IPS-15b (cell line): ENCODE results near the gene FRMD4A.

Experiments
- H3K27me3 ChIP-seq: one replicate; pipeline ENCODE4 v1.6.1; 2013; ENCODE audit warnings: low read length; ENCODE audit not compliant: control insufficient read depth, insufficient read depth
- H3K36me3 ChIP-seq: one replicate; pipeline ENCODE4 v1.6.1; 2013; ENCODE audit warnings: low read length; ENCODE audit not compliant: control insufficient read depth, insufficient read depth
- H3K4me1 ChIP-seq: one replicate; pipeline ENCODE4 v1.6.1; 2013; ENCODE audit warnings: mild to moderate bottlenecking, low read length; ENCODE audit not compliant: control insufficient read depth, insufficient read depth
- H3K4me3 ChIP-seq: one replicate; pipeline ENCODE4 v1.5.1; 2013; ENCODE audit warnings: low read depth, low read length
- H3K9ac ChIP-seq: one replicate; pipeline ENCODE4 v1.6.1; 2013; ENCODE audit warnings: low read depth, mild to moderate bottlenecking, low read length
- H3K9me3 ChIP-seq: one replicate; pipeline ENCODE4 v1.6.1; 2013; ENCODE audit warnings: mild to moderate bottlenecking, low read length; ENCODE audit not compliant: control insufficient read depth, insufficient read depth

FRMD4A gene

DNA sequence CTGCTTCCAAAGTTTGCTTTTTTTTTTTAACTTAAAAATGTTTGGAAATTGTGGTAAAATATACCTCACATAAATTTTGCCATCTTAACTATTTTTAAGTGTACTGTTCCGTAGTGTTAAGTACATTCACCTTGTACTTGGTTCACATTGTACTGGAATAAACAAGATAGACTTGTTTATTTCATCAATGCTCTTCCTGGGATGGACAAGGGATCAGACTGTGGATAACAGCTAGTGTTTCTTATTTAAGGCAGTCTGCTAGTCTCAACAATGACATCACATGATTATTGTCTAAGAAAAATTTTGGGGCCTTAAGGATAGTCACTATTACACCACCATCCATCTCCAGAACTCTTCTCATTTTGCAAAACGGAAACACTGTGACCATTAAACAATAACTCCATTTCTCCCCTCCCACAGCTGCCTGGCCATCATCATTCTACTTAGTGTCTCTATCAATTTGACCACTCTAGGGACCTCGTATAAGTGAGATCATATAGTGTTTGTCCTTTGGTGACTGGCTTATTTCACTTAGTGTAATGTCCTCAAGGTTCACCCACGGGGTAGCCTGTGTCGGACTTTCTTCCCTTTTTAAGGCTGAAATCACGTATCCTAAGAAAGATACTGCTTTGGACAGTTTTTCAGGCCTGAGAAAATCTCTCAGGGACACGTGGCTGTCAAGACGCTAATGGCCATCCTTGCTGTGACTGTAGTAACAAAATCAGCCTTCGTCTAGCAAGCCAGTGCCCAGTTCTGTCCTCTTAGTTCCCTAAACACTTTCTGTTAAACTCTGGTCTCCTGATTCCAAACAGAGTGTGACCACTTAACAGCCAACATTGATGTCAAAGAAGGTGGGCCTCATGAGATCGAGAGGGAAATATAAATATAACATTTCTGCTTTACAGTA, 305.2 kb downstream of the FRMD4A start:
- Histone ChIP-seq H3K9me3 (no peaks in the 10 kb centered on the region), H3K27me3 (no peaks in the 10 kb centered on the region), H3K36me3 (no peaks in the 10 kb centered on the region), H3K4me3 (no peak overlapping the region), H3K4me1 (no peaks in the 10 kb centered on the region), H3K9ac (no peak overlapping the region)

DNA sequence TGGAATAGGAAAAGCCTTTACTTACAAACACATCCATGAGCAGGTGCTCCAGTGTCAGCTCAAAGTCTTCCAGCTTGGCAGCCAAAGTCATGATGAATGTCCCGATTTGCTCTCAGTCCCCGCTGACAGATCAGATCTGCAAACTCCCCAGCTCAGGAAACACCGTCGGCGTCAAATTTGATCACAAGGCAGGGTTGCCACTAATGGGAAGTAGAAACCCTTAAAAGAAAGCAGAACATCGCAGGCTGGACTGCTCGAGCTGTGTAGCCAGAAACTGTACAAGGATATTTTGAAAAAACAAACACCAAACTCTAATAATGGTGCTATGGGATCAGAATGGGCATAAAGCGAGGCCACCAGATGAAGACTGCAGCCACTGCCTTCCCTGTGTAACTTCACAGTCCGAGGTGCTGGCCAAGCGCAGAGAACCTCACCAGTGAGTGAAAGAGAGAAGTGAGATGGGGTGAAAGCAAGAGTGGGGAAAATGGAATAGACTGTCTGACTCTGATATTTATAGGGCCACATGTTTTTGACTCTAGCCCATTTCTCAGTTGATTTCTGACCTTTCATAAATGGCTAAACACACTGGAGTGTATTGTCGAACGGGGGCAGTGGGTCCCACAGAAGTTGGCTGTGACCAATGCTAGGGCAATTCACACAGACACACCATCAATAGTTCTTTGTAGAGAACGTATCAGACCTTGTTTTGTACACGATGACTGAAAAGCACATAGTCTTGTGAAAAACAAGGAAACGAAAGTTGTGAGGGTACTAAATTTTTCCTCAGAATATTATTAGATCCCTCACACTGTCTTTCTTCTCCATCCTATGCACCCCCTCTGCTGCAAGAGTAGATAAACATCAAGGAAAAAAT, 306.2 kb downstream of the FRMD4A start:
- Histone ChIP-seq H3K9ac (no peak overlapping the region), H3K27me3 (no peaks in the 10 kb centered on the region), H3K4me1 (no peaks in the 10 kb centered on the region), H3K36me3 (no peaks in the 10 kb centered on the region), H3K9me3 (no peaks in the 10 kb centered on the region), H3K4me3 (no peak overlapping the region)

DNA sequence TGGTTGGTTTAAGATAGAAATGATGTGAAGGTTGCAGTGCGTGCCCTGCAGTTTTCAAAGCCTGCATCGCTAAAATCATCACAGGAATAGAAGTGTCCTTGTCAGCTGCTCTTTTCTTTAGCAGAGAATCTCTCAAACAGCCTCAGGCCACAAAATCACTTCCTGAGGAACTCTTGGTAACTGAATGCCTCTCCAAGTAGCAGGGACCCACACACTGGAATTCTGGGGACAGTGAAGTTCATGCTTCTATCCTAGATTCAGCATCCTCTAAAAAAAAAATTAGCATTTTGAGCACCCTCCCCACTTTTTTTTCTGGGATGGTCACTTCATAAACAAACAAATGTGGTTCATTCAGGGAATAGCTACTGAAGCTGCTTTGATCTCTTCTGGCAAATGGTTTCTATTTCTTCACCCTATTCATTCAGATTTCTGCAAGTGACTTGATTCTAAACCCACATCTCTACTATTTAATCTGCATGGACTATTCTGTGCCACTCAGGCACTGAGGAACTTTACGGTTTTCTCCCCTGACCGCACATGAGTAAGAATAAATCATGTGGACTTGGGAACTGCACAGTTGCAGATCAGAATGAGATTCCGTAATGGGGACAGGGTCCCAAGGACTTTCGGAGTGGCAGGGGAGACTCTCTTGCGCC, 306.9 kb downstream of the FRMD4A start:
- H3K27me3 ChIP-seq, result no peaks in the 10 kb centered on the region
- H3K4me1 ChIP-seq, result no peaks in the 10 kb centered on the region
- H3K4me3 ChIP-seq, result no peak overlapping the region
- no peak overlapping the region for H3K9ac ChIP-seq
- no peaks in the 10 kb centered on the region for H3K9me3 ChIP-seq
- H3K36me3 ChIP-seq, result no peaks in the 10 kb centered on the region

DNA sequence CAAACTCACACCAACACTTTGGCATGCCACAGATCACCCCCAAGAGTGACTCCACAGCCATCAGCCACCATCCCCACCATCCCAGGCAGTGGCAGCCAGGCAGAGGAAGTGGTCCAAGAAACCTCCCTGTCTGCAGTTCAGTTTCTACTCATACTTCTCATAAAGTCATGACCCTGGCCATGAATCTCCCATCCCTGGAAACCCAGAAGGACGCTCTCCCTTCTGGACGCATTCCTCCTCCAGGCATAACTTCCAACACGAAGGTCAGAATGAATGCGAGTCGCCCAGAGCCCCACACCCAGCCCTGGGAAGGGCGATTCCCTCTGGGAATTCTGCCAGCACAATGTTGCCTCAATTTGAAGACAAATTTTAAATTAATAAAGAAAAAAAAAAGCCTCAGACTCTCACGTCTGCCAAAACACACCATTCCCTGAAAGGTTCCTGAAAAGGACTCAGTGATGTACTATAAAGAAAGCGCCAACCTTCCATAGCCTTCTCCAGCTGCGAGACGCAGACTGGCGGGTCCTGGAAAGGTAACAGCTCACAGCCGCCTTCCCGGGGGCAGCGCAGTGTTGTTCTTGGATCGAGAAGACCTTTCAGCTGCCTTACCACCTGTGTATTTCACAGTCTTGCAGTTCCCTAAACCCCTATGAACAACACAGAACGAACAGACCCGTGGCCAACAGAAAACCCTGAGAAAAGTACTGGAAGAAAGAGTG, 307.6 kb downstream of the FRMD4A start:
- Histone ChIP-seq H3K4me3 (no peak overlapping the region), H3K4me1 (no peaks in the 10 kb centered on the region), H3K9me3 (no peaks in the 10 kb centered on the region)

DNA sequence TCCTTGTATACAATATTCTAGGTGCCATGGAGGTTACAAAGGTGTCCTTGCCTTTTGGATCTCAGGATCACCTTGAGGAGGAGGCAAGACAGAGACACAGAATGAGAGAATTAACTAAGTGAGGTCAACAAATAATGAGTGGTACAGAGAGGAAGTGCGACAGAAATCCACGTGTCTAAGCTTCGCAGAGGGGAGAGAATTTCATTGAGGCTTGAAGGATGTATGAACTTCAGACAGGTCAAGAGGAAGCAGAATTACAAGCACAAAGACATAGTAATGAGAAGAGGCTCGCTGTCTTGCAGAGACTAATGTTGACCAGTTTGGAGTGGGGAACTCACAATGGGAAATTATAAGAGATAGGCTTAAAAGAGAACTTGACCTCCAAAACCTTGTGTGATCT, 308.7 kb downstream of the FRMD4A start:
- Histone ChIP-seq H3K36me3 (no peaks in the 10 kb centered on the region), H3K9ac (no peak overlapping the region), H3K4me1 (no peaks in the 10 kb centered on the region), H3K9me3 (no peaks in the 10 kb centered on the region), H3K4me3 (no peak overlapping the region), H3K27me3 (no peaks in the 10 kb centered on the region)

More for the DNA sequence above, 307.6 kb downstream of the FRMD4A start:
- Histone ChIP-seq H3K9ac (no peak overlapping the region), H3K27me3 (no peaks in the 10 kb centered on the region), H3K36me3 (no peaks in the 10 kb centered on the region)

DNA sequence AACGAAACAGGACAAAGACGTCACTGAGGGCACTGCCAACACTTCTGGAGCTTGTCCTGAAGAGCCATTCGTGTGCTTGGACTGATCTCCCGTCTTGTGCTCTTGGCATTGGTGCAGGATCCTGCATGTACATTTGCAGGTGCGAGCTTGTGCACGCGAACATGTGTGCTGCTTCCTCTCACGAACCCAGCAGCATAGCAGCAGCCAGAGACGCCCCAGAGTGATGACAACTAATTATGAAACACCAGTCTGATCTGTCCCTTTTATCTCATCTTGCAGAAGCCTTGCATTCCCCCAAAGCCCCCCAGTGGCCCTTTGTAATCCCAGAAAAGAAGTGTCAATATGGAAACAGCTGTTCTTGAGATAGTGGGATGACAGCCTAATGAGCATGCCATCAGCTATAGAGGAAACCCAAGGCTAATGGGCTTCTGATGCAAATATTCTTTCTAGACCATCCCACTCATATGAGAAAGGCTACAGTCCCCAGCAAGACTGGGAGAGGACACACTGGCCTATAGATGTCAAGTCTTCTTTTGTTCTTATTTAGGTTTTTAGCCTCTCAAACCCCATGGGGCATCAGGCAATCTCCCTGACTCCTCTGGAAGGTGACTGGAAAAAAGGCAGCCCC, 310.6 kb downstream of the FRMD4A start:
- Histone ChIP-seq H3K36me3 (no peaks in the 10 kb centered on the region), H3K4me3 (no peak overlapping the region), H3K9me3 (no peaks in the 10 kb centered on the region), H3K4me1 (no peaks in the 10 kb centered on the region), H3K27me3 (no peaks in the 10 kb centered on the region), H3K9ac (no peak overlapping the region)

DNA sequence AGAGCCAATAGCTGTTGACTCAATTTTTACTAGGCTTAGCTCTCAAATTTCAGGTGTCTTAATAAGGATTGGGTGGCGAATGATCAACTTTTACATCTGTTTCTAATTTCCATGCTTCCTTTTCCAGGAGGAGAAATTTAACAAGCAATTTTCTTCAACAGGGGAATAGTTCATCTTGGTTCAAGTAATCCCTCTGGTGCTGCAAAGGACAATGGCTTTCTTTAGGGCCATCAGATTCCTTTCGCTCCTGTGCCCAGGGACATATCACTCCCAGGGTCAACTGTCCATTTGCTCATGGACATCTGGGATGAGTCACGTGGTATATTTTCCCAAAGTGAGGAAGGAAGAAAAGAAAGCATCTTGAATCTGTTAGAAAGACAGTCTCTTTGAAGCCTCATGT, 313.3 kb downstream of the FRMD4A start:
- Histone ChIP-seq H3K36me3 (no peaks in the 10 kb centered on the region), H3K4me3 (no peak overlapping the region), H3K9ac (no peak overlapping the region), H3K4me1 (no peaks in the 10 kb centered on the region), H3K27me3 (no peaks in the 10 kb centered on the region), H3K9me3 (no peaks in the 10 kb centered on the region)

DNA sequence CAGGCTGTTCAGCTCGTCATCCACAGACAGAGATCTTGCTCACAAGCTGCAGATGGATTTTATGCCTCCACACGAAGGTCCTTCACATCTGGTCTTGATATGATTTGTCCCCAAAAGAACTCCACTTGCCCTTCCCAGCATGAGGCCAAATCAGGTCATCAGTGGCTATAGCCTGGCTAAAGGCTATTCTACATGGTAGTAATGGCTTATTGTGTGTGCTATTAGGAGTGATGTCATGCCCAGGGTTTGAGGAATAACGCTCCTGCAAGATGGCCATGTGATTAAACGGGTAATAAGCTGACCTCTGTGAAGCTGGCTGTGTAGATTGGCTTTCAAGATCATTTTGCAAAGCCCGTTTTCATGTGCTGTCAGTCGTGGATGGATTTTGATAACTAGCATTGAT, 313.8 kb downstream of the FRMD4A start:
- H3K9ac ChIP-seq, result no peak overlapping the region
- H3K4me1 ChIP-seq, result no peaks in the 10 kb centered on the region
- H3K9me3 ChIP-seq, result no peaks in the 10 kb centered on the region
- H3K27me3 ChIP-seq, result no peaks in the 10 kb centered on the region
- no peak overlapping the region for H3K4me3 ChIP-seq
- no peaks in the 10 kb centered on the region for H3K36me3 ChIP-seq

DNA sequence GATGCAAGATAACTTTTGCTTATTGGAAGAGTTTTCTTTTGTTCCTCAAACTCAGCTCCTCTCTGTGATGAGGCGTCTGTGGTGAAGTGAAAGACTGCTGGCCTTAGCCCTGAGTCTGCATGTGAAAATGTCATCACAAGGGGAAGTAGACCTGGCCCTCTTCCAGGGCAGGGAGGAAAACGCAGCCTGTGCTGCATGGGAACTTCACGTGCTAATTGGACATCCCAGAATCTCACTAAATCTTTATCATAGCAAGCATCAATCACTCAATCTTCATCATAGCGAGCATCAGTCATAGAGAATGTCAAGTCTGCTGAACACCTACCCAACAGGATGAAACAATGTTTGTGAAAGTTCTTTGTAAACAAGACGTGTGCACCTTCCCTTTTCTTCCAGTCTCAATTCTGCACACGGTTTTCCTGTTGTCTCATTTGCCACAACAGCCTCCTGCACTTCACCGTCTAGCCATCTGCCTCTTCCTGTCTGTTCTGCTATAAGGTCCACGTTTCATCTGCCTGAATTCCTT, 314.6 kb downstream of the FRMD4A start:
- H3K9ac ChIP-seq, result no peak overlapping the region
- no peaks in the 10 kb centered on the region for H3K4me1 ChIP-seq
- no peaks in the 10 kb centered on the region for H3K36me3 ChIP-seq
- H3K4me3 ChIP-seq, result no peak overlapping the region
- no peaks in the 10 kb centered on the region for H3K9me3 ChIP-seq
- H3K27me3 ChIP-seq, result no peaks in the 10 kb centered on the region

DNA sequence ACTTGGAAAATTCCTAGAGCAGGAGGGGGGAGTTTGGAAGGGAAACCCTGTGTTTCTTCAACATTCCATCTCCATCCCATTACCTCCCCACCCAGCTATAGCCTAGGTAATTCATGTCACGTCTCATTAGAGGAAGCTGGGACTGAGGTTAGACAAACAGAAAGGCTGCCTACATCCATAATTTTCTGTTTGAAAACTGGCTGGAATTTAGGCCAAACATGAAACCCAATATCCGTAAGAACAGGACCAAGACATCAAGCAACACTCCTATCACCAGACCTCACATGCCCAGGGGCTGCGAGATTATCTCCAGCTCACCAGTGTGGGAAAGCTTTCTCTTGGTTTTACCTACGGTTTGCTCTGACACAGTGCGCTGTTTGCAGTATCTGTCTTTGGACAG, 316.3 kb downstream of the FRMD4A start:
- no peak overlapping the region for H3K9ac ChIP-seq
- no peaks in the 10 kb centered on the region for H3K9me3 ChIP-seq
- no peak overlapping the region for H3K4me3 ChIP-seq
- H3K4me1 ChIP-seq, result peaks cover 11% of the 10 kb centered on the region
- H3K27me3 ChIP-seq, result no peaks in the 10 kb centered on the region
- H3K36me3 ChIP-seq, result no peaks in the 10 kb centered on the region
